Measurements from ENCODE around the gene BAK1.

DNA sequence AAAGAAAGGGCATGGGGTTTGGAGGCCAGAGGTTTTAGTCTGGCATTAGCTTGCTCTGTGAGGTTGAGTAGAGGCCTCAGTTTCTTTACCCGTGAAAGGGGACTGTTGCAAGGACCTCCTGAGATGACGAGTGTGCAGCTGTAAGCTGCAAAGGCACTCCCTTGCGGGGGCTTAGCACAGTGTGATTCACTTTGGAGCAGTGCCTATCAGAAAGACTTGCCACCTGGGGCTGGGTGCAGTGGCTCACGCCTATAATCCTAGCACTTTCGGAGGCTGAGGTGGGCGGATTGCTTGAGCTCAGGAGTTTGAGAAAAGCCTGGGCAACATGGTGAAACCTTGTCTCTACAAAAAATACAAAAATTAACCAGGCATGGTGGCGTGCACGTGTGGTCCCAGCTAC, 7.5 kb upstream of the BAK1 start:
- TF ChIP-seq, protein P1, sequence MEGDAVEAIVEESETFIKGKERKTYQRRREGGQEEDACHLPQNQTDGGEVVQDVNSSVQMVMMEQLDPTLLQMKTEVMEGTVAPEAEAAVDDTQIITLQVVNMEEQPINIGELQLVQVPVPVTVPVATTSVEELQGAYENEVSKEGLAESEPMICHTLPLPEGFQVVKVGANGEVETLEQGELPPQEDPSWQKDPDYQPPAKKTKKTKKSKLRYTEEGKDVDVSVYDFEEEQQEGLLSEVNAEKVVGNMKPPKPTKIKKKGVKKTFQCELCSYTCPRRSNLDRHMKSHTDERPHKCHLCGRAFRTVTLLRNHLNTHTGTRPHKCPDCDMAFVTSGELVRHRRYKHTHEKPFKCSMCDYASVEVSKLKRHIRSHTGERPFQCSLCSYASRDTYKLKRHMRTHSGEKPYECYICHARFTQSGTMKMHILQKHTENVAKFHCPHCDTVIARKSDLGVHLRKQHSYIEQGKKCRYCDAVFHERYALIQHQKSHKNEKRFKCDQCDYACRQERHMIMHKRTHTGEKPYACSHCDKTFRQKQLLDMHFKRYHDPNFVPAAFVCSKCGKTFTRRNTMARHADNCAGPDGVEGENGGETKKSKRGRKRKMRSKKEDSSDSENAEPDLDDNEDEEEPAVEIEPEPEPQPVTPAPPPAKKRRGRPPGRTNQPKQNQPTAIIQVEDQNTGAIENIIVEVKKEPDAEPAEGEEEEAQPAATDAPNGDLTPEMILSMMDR (IDR thresholded peaks at IDR 0.05): no peak
- TF ChIP-seq POLR2AphosphoS5 (IDR thresholded peaks at IDR 0.05; ENCODE audit: low read depth, low read length) (no peak), SIN3A (IDR thresholded peaks at IDR 0.05; ENCODE audit: borderline replicate concordance, insufficient read depth, low read depth, low read length) (no peak)
- TF ChIP-seq, protein P2, sequence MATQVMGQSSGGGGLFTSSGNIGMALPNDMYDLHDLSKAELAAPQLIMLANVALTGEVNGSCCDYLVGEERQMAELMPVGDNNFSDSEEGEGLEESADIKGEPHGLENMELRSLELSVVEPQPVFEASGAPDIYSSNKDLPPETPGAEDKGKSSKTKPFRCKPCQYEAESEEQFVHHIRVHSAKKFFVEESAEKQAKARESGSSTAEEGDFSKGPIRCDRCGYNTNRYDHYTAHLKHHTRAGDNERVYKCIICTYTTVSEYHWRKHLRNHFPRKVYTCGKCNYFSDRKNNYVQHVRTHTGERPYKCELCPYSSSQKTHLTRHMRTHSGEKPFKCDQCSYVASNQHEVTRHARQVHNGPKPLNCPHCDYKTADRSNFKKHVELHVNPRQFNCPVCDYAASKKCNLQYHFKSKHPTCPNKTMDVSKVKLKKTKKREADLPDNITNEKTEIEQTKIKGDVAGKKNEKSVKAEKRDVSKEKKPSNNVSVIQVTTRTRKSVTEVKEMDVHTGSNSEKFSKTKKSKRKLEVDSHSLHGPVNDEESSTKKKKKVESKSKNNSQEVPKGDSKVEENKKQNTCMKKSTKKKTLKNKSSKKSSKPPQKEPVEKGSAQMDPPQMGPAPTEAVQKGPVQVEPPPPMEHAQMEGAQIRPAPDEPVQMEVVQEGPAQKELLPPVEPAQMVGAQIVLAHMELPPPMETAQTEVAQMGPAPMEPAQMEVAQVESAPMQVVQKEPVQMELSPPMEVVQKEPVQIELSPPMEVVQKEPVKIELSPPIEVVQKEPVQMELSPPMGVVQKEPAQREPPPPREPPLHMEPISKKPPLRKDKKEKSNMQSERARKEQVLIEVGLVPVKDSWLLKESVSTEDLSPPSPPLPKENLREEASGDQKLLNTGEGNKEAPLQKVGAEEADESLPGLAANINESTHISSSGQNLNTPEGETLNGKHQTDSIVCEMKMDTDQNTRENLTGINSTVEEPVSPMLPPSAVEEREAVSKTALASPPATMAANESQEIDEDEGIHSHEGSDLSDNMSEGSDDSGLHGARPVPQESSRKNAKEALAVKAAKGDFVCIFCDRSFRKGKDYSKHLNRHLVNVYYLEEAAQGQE (IDR thresholded peaks at IDR 0.05; ENCODE audit: insufficient read depth in 1 of 2, low read depth in 2 of 2, low read length in 1 of 2): no peak
